ENCODE data around the gene KNDC1.
"Not testable (repeated sequence)": the region's sequence is repeated elsewhere in the genome, so short reads cannot be mapped to it uniquely, and the experiment has no call there.

The KNDC1 gene

GRCh38 chr10:133131053-133131452, 29.0 kb upstream of the KNDC1 start:
- no peak overlapping the region for H3K27ac Mint-ChIP-seq

GRCh38 chr10:133131734-133132472, 28.1 kb upstream of the KNDC1 start:
- no peak for DNase-seq
- Mint-ChIP-seq H3K4me1 (no peaks in the 10 kb centered on the region), H3K36me3 (ENCODE audit: low read depth) (no peaks in the 10 kb centered on the region), H3K27me3 (no peaks in the 10 kb centered on the region), H3K9me3 (no peaks in the 10 kb centered on the region), H3K4me3 (no peak overlapping the region), H3K27ac (no peak overlapping the region)
- ATAC-seq = no peak

More at GRCh38 chr10:133131053-133131452, 29.0 kb upstream of the KNDC1 start:
- no peaks in the 10 kb centered on the region for H3K4me1 Mint-ChIP-seq
- H3K9me3 Mint-ChIP-seq = no peaks in the 10 kb centered on the region
- no peak overlapping the region for H3K4me3 Mint-ChIP-seq
- no peaks in the 10 kb centered on the region for H3K36me3 Mint-ChIP-seq (ENCODE audit: low read depth)
- ATAC-seq (no peak), DNase-seq (no peak)
- H3K27me3 Mint-ChIP-seq = peaks cover 2% of the 10 kb centered on the region

GRCh38 chr10:133132473-133133291, 27.3 kb upstream of the KNDC1 start:
- ATAC-seq (no peak), DNase-seq (no peak)
- Mint-ChIP-seq H3K27me3 (no peaks in the 10 kb centered on the region), H3K36me3 (ENCODE audit: low read depth) (no peaks in the 10 kb centered on the region), H3K4me3 (no peak overlapping the region), H3K27ac (no peak overlapping the region), H3K9me3 (no peaks in the 10 kb centered on the region), H3K4me1 (no peaks in the 10 kb centered on the region)

GRCh38 chr10:133133471-133134231, 26.4 kb upstream of the KNDC1 start:
- Mint-ChIP-seq H3K4me1 (no peaks in the 10 kb centered on the region), H3K9me3 (no peaks in the 10 kb centered on the region), H3K27ac (no peak overlapping the region), H3K27me3 (no peaks in the 10 kb centered on the region), H3K36me3 (ENCODE audit: low read depth) (no peaks in the 10 kb centered on the region), H3K4me3 (no peak overlapping the region)
- DNase-seq = no peak
- ATAC-seq = no peak

DNA sequence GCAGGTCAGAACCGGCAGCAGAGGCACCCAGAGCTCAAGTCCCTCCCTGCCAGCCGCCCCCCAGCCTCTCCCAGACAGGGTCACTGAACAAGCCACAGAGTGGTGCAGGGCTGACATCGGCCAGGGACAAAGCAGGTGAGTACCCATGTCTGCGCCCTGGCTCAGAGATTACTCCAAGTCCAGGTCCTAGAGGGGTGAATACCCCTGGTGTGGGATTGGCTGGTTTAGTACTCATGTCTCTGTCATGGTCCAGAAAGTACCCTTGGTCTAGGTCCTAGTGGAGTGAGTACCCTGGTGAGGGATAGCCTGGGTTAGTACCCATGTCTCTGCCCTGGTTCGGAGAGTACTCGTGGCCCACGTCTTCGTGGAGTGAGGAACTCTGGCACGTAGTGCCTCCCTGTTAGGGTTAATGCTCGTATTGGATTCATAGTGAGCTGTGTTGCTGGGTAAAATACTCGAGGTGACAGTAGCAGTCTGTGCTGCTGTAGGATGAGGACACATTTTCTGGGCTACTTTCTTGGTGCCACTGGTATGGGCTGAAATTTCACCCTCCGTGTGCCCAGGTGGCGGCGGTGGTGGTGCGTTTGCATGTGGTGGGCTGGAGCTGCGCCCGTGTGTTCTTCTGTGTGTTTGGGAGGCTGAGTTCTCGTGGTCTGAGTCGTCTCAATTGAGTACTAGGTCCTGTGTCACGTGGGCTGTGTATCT, 25.5 kb upstream of the KNDC1 start:
- Mint-ChIP-seq H3K36me3 (ENCODE audit: low read depth) (no peaks in the 10 kb centered on the region), H3K4me3 (no peak overlapping the region), H3K27ac (peak overlapping the region; percentile 25), H3K27me3 (no peaks in the 10 kb centered on the region), H3K4me1 (no peaks in the 10 kb centered on the region), H3K9me3 (no peaks in the 10 kb centered on the region)
- no peak for ATAC-seq
- no peak for DNase-seq

GRCh38 chr10:133135116-133135465, 24.9 kb upstream of the KNDC1 start:
- Mint-ChIP-seq H3K4me3 (no peak overlapping the region), H3K27ac (no peak overlapping the region)

DNA sequence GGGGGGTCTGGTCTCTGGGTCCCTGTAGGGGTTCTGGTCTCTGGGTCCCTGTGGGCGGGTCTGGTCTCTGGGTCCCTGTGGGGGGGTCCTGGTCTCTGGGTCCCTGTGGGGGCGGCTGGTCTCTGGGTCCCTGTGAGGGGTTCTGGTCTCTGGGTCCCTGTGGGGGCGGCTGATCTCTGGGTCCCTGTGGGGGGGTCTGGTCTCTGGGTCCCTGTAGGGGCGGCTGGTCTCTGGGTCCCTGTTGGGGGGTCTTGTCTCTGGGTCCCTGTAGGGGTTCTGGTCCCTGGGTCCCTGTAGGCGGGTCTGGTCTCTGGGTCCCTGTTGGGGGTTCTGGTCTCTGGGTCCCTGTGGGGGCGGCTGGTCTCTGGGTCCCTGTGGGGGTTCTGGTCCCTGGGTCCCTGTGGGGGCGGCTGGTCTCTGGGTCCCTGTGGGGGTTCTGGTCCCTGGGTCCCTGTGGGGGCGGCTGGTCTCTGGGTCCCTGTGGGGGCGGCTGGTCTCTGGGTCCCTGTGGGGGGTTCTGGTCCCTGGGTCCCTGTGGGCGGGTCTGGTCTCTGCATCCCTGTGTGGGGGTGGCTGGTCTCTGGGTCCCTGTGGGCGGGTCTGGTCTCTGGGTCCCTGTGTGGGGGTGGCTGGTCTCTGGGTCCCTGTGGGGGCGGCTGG, 22.4 kb upstream of the KNDC1 start:
- not testable (repeated sequence) for ATAC-seq; H3K4me3 Mint-ChIP-seq; DNase-seq; H3K9me3 Mint-ChIP-seq; H3K4me1 Mint-ChIP-seq; H3K27ac Mint-ChIP-seq; H3K36me3 Mint-ChIP-seq (ENCODE audit: low read depth); H3K27me3 Mint-ChIP-seq

More at GRCh38 chr10:133135116-133135465, 24.9 kb upstream of the KNDC1 start:
- no peak for DNase-seq
- H3K36me3 Mint-ChIP-seq (ENCODE audit: low read depth) = no peaks in the 10 kb centered on the region
- H3K27me3 Mint-ChIP-seq = no peaks in the 10 kb centered on the region
- no peaks in the 10 kb centered on the region for H3K9me3 Mint-ChIP-seq
- H3K4me1 Mint-ChIP-seq = no peaks in the 10 kb centered on the region
- no peak for ATAC-seq

GRCh38 chr10:133139551-133140065, 20.4 kb upstream of the KNDC1 start:
- DNase-seq = no peak
- H3K9me3 Mint-ChIP-seq = no peaks in the 10 kb centered on the region
- H3K27me3 Mint-ChIP-seq = peaks cover 7% of the 10 kb centered on the region
- H3K4me3 Mint-ChIP-seq = no peak overlapping the region
- H3K27ac Mint-ChIP-seq = no peak overlapping the region
- peaks cover 7% of the 10 kb centered on the region for H3K4me1 Mint-ChIP-seq
- H3K36me3 Mint-ChIP-seq (ENCODE audit: low read depth) = no peaks in the 10 kb centered on the region
- ATAC-seq = no peak

DNA sequence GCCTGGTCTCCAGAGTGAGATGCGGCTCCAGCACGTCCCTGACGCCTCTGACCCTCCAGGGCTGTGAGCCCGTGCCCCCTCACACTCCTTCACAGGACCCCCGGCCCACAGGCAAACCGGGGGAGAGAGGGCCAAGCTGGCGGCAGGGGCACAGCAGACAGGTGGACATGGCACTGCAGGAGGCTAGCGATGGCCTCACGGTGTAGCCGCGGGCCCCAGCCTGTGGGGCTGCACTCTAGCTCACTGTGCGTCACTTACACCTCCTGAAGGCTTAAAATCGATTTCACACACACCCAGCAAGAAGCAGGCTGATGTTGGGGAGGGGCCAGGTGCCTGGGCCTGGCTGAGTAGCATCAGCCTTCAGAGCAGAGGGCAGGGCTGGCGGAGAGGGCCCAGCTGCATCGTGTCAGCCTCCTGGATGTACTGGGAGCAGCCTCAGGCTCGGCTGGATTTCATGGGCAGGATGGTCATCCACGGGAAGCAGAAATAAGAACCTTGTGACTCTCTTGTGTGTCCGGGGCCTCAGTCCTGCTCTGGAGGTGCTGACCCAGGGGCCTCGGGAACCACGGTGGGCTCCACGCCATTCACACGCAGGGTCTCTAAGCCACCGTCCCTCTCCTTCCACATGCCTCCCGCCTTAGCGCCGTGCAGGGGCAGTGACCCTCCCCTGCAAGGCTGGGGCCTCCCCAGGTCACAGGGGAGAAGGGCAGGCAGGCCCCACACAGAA, 19.4 kb upstream of the KNDC1 start:
- Mint-ChIP-seq H3K27ac (no peak overlapping the region), H3K9me3 (no peaks in the 10 kb centered on the region), H3K4me3 (no peak overlapping the region), H3K27me3 (peaks cover 17% of the 10 kb centered on the region), H3K36me3 (ENCODE audit: low read depth) (no peaks in the 10 kb centered on the region), H3K4me1 (peaks cover 7% of the 10 kb centered on the region)
- DNase-seq (no peak), ATAC-seq (no peak)

DNA sequence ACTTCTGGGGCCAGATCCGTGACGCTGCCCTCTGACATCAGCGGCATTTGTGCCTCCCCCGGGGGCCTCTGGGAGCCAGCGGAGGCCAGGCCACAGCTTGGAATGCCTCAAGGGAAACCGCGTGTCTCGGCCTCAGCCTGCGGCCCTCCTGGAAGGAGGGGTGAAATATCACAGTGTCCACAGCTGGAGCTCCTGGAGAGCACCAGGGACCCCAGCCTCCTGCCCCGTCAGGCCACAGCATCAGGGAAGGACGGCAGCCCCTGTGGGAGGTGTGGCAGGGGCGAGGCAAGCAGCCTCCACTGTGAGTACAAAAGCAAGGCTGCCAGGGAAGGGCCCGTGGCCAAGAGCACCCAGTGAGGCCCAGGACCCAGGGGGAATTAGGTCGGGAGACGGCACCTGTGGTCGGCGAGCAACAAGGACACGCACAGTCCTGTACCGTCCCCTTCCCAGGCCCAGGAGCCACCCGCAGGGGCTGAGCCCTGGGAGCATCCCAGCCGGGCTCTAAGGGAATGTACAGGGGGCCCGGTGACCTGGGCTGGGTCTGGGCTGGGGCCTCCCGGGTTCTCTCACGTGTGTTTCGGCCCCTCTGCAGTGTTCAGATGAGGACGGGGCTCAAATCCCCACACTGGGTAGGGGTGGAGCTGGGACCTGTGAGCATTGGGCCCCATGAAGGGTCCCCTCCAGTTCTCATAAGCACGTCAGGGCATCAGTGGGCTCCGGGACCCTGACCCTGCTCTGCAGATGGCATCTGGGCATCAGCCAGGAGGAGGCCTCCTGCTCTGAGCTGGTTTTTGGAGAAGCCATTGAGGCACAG, 18.7 kb upstream of the KNDC1 start:
- no peak overlapping the region for H3K27ac Mint-ChIP-seq
- H3K4me3 Mint-ChIP-seq = no peak overlapping the region
- ATAC-seq (peak; percentile 31), DNase-seq (no peak)
- no peaks in the 10 kb centered on the region for H3K9me3 Mint-ChIP-seq
- peaks cover 7% of the 10 kb centered on the region for H3K4me1 Mint-ChIP-seq
- H3K27me3 Mint-ChIP-seq = peaks cover 21% of the 10 kb centered on the region
- H3K36me3 Mint-ChIP-seq (ENCODE audit: low read depth) = no peaks in the 10 kb centered on the region

- ATAC-seq (no peak), DNase-seq (no peak)
- H3K27ac Mint-ChIP-seq = no peak overlapping the region
- H3K36me3 Mint-ChIP-seq (ENCODE audit: low read depth) = no peaks in the 10 kb centered on the region
- peaks cover 7% of the 10 kb centered on the region for H3K4me1 Mint-ChIP-seq
- peaks cover 27% of the 10 kb centered on the region for H3K27me3 Mint-ChIP-seq
- H3K4me3 Mint-ChIP-seq = no peak overlapping the region
- no peaks in the 10 kb centered on the region for H3K9me3 Mint-ChIP-seq
These were observed 18.1 kb upstream of the KNDC1 start for GRCh38 chr10:133141958-133142340.

- H3K36me3 Mint-ChIP-seq (ENCODE audit: low read depth) = no peaks in the 10 kb centered on the region
- no peak overlapping the region for H3K4me3 Mint-ChIP-seq
- peaks cover 7% of the 10 kb centered on the region for H3K4me1 Mint-ChIP-seq
- DNase-seq (no peak), ATAC-seq (no peak)
- no peak overlapping the region for H3K27ac Mint-ChIP-seq
- peaks cover 34% of the 10 kb centered on the region for H3K27me3 Mint-ChIP-seq
- peaks cover 5% of the 10 kb centered on the region for H3K9me3 Mint-ChIP-seq
These were observed 17.4 kb upstream of the KNDC1 start for GRCh38 chr10:133142523-133143199.

Measured in activated naive CD8-positive, alpha-beta T cell treated with anti-CD3 and anti-CD28 coated beads, Interleukin-2, amount 50 U/mL, for 24 hours (primary cell).